ENCODE results near the gene LRRC73.
"Not testable (repeated sequence)": the region's sequence is repeated elsewhere in the genome, so short reads cannot be mapped to it uniquely, and the experiment has no call there.

LRRC73 gene

DNA sequence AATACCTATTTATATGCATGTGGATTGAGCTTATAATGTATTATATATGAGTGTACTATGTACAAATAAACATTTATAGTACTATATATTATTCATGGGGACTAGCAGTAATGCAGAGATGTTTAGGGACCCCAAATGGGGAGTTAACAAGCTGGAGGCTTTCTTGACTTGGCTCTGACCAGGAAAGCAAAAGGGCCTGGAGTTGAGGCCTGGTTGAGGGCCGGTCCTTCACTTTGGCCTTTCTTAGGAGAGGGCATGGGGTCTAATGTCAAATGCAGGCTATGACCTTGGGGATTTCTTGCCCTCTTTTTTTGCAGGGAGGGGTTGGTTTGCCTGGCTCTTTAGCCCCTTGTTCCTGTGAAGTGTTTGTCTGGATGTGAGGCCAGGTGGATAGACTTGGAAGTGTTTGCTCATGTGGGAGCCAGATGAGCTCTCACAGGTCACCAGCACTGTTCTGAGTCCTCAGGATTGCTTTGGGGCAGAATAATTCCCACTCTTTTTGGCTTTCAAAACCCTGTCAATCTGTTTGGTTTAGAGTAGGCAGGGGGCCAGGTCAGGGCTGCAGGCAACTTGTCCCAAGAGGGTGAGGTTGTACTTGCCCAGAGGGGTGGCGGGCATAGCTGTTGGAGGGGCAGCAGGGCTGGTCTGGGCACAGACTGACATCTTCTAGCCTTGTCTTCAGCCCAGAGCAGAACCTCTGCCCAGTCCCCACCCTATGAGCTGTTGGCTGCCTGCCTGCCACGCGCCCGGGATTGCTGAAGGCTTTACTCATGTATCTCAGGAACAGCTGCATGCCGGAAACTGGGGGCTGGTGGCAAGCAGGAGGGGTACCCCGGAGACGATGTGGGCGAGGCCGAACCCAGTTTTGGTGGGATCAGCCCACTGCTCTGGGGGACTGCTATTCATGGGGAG lies 18.1 kb downstream of the LRRC73 start:
- DNase-seq, result no peak

DNA sequence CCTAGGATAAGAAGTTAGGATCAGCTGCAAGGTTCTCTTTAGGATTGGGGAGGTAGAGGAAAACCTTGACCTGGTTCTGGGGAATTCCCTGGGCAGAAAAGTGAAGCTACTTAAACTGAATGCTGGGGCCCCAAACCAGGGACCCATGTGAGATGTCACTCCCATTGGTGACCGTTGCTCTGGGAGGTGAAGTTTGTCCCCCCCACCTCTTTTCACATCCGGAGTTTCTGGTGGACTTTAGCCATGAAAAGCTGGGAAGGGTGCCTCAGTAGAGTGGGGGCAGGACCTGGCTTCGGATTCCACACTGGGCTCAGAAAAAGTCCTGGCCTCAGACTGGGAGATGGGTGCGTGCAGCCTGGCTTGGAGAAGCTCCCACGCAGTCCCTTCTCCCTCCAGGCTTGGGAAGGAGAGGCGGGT lies 19.6 kb downstream of the LRRC73 start:
- DNase-seq, result no peak

DNA sequence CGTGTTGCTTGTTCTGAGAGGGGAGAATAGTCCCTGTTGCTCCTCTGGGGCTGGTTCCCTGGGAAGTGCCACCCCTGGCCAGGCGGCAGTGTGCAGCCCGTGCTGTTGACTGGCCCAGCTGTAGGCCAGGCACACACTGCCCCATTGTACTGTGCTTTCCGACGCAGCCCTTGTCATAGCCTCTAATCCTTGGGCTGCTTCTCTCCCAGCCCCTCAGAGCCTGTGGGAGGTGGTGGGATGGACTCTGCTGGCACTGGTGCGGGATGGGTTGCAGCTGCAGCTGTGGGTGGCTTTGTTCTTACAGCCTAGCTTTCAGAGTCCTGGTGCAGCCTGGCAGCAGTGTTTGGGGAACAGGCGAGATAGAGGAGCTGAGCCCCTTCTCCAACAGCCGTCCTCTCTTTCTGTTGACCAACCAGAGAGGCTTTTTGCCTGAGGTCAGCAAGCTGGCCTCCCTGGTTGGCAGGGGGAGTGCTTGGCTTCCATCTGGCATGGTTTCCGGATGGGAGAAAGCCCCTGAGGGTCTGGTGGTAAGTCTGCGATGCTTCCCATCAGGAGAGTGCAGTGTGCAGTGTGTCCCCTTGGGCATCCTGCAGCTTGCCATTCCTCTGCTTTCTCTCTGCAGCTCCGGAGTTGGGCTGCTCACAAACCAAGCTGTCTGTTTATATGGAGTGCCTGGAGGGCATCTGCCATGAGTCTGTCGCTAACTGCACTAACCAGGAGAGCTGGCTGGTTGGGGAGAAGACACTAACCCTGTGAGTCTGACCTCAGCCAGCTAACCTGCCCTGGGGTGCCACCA lies 20.7 kb downstream of the LRRC73 start:
- DNase-seq, result no peak

DNA sequence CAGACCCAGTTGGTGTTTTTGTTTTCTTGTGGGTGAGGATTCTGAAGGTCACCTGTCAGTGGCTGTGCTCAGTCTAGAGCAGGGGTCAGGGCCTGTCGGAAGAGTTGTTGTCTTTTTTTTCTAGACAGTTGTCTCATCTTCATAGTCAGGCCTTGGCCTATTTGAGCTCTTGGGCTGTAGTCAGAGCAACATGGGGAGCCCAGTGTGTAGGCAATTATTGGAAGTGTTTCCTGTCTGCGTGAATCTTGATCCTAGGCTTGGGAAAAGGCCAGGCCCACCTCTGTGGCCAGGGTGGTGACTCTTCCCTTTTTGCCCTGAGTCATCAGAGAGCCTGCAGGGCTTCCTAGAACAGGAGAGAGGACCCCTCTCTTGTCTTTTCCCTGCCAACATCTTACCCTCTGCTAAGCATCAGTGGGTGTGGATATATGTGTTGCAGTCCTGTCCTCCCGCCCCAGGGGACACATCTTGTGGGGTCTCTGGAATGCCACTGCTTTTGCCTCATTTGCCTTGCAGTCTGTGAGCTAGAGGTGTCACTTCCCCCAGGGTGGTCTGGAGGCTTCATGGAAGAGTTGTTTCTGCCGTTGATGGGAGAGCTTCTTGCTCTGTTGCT lies 21.4 kb downstream of the LRRC73 start:
- no peak for DNase-seq

DNA sequence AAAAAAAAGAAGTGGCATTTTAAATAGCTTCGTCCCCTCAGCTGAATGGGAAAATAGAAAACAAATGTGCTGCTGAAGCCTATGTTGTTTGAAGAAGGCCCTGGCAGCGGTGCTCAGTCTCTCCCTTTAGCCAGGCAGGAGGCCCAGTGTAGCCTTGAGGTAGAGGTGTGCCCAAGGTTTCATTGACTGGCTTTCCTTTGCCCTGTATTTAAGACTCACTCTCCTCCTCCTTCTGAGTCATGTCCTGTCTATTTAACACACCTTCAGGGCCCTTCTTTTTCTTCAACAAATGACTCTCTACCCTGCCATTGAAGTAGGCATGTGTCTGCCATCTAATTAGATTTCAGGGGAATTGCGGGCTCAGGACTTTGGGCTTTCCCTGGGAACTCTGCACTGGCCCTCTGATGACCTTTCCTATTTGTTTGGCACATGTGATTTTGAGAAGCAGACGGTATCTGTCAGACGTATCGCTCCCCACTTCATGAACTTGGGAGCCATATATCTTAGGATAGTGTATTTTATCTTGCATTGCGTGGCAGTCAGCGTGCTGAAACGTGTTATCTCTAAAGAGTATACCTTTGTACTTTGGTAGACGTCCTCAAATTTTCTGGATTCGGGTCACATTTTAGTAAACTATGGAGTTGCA lies 28.4 kb downstream of the LRRC73 start:
- no peak for DNase-seq

DNA sequence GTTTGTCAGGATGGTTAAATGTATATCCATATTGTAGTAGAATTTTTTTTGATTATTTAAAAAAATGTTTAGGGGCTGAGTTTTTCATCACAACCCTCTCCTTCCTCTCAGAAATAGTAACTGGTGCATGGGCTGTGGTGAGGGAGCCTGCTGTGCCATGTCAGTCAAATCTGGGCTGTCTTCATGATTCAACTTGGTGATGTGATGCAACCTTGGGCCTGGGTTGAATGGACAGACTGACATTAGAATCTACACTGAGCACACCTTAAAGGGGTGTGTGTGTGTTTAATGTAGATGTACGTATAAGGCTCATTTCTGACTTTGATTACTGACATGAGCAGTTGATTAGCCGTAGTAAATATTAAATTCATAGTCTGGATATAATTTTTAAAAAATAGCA lies 29.1 kb downstream of the LRRC73 start:
- no peak for DNase-seq

DNA sequence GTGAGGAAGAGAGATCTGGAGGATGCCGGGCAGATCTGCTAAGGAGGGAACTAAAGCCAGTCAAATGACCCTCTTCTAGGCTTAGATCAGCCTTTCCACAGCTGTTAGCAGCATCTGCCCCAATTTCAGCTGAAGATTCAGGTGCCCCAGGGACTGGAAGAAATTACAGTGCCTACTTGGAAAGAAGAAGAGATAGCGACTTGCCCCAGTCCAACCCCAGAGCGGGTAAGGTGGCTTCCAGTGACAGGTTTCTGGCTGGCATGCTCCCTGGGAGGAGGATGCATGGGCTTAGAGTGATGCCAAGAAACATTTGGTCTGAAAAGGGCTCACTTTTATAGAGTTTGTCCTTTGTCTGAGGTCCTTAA lies 32.2 kb downstream of the LRRC73 start:
- no peak for DNase-seq

DNA sequence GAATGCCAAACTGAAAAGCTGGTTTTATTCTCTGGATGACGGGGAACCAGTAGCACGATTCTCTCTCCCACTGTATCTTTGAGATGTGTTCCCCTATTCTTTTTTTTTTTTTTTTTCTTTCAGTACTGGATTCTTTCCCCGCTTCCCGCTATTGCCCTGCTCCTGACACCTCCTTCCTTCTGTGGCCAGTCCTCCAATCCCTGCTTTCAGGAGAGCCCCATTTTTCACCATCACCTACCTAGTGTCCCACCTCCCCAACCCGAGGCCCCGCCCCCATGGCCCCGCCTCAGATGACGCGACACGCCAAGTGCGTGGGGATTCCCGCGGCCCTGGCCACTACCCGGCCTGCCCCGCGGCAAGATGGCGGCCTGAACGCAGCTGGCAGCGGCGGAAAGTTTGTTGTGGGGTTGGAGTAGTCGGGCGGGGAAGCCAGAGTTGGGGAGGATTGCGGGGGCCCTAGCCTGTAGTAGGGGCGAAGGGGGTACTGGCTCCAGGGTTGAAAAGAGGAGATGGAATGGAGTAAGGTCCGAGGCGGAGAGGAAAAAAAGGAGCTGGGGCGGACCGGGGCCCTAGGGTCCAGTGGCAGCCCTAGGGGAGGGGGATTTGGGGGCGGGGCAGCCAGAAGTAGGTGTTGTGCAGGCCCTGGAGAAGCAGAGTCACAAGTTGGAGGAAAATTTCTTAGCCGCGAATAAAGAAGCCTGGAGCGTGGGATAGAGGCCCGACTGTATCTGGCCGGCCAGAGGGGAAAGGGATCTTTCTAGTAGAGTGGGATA lies 32.7 kb downstream of the LRRC73 start, which contains the start of gene TJAP1:
Gene TJAP1, plus strand, starts transcription at position 336 of the 773 bp plus-strand sequence. CDS start 21,432 bp downstream, outside the sequence.
- DNase-seq, result peak; percentile 88

DNA sequence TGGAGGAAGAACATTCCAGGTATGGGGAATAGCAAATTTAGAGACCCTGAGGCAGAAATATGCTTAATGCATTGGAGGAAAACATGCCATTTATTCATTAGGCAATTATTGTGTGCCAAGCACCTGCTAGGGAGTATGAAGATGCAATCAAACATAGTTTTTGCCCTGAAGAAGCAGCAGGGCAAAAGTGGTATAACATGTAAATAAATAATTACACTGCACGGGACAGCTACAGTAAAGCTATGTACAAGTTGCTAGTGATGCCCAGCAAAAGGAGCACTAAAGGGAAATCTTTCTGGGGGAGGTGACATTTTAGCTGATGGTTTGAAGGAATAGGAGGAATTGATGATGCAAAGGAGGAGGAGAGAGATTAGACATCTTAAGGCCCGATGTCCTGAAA lies 33.4 kb downstream of the LRRC73 start:
- no peak for DNase-seq

DNA sequence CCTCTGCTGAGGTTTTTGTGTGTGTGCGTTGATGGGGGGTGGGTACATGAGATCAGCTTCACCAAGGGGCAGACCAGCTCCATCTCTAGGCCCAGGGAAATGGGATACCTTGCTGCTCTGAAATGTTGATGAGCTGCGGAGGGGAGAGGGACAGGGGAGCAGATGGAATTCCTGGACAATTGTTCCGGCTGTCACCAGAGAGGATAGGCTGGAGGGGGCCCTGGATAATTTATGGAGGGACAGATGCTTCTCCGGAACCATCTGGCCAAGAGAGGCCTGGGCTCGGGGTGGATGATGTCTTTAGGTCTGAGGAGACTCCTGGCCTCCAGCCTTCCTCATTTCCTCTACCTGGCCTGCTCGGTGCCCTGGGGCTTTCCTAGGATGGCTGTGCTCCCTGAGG lies 34.6 kb downstream of the LRRC73 start:
- DNase-seq, result no peak

DNA sequence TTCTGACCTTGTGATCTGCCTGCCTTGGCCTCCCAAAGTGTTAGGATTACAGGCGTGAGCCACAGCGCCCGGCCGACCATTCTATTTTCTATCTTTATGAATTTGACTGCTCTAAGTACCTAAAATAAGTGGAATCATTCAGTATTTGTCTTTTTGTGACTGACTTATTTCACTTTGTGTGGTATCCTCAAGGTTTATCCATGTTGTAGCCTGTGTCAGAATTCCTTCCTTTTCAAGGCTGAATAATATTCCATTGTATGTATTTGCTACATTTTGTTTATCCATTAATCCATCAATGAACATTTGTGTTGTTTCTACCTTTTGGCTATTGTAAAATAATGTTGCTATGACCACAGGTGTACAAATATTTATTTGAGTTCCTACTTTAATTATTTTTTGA lies 37.6 kb downstream of the LRRC73 start:
- no peak for DNase-seq

DNA sequence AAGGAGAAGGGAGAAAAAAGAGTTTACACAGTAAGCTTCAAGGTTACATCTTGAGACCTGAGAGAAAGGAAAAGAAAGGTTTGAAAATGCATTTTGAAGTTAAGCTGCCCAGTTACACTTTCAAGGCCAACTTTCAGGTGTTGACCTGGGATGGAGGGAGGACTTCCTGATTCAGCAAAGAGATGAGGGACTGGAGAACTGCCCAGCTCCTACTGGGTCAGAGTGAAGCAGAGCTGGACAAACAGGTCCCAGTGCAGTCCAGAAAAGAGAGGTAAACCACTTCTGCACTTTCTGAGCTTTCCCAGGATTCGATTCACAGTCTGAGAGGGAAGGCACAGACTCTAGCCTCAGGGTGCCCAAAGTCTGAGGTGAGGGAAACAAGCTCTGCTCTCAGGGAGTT lies 38.7 kb downstream of the LRRC73 start:
- no peak for DNase-seq

DNA sequence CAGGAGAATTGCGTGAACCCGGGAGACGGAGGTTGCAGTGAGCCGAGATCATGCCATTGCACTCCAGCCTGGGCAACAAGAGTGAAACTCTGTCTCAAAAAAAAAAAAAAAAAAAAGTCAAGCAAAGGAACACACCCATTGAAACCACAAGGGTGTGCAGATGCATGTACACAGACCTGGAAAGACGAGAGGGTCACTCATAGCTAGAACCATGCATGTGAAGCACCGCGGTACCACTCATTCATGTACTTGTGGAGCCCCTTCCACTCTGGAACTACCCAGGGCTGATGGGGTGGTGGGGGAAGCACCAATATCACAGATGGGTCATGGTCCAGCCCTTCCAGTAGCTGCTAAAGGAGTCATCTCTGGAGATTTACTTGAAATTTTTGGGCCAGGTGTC lies 40.2 kb downstream of the LRRC73 start:
- no peak for DNase-seq

DNA sequence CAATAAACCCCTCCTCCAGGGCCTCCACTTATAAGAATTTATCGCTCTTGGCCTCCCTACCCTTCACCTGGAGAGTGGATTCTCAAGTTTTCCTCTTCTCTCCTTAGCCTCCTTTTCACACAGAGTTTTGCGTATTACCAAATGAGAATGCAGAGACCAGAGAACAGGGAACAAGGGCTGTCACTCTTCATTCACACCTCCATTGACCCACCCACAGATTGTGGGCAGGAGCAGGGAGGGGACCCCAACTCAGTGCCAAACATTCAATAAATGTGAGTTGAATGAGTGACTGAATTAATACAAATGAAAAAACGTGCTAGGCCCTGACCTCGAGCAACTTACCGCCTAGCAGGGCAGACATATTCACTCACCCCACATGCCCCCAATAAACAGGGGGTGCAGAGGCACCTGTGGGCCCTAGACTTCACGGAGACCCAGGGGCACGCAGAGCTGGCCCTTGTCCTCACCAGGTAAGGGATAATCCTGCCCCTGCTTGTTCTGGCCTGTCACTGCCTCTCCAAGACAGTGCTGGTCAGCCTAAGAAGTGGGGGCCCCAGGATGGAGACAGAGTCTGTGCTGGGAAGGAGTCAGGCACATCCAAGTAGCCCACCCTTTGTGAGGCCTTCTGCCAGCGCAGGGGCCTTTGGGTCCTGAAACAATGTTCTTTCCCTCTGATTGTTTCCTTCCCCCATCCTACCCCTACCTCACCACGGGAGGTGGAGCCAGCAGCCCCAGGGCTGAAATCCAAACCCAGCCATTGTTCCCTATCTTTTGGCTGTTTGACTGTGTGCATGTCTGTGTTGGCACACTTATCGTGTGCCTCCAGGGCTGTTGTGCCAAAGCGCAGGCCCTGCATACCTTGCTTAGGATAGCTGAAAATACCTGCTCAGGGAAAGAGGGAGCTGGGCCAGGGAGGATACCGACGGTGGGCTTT lies 41.1 kb downstream of the LRRC73 start:
- no peak for DNase-seq

DNA sequence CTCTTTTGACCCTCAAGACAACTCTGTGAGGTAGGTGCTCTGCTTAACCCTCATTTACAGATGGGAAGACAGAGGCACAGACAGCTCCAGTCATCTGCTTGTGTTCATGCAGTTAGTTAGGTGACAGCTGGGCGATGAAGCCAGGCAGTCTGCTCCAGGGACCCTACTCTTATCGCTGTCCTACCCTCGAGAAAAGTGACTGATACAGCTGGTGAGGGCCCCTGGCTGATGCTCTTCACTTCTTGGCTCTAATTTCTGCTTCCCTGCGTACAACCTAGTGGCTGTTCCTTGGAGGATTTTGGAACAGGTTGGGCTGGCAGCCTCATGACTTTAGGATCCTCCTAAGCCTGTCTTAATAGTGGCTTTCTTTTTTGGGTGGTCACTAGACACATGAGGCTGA lies 41.9 kb downstream of the LRRC73 start:
- DNase-seq, result no peak

DNA sequence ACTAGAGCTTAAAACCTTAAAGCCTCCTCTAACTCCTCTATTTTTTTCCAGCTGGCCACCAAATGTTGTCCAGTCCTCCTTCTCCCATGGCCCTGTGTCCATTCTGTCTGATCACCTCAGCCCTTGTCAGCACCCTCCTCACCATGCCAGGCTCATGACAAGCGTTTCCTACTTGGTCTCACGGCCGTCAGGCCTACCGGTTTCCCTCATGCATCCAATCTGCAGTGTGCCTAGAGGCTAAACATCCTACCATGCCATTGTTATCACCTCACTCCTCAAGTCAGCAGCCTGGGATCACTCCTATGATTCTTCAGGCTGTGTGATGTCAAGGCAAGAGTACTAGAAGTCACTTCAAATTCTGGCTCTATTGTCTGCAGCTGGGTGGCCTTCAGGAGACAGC lies 42.4 kb downstream of the LRRC73 start:
- DNase-seq, result no peak

DNA sequence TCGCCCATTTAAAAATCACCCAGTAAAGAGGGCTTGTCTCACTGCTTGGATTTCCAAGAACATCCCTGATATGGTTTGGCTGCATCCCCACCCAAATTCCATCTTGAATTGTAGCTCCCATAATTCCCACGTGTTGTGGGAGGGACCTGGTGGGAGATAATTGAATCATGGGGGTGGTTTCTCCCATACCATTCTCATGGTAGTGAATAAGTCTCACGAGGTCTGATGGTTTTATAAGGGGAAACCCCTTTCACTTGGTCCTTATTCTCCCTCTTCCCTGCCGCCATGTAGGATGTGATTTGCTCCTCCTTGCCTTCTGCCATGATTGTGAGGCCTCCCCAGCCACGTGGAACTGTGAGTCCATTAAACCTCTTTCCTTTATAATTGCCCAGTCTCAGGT lies 42.9 kb downstream of the LRRC73 start:
- not testable (repeated sequence) for DNase-seq

DNA sequence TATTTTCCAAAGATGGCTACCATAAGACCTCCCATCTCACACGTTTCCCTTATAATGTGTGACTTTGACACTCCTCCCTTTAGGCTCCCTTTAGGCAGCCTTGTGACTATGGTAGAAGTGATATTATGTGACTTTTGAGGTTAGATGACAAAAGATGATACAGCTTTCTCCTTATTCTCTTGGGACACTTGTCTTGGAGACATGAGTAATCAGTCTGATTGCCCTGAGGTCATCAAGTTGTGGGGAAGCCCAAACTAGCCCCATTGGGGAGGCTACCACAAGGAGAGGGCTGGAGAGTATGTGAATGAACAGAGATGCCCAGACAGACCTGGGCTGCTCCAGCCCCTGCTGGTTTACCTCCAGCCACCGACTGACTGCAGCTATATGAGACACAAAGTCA lies 44.2 kb downstream of the LRRC73 start:
- no peak for DNase-seq

DNA sequence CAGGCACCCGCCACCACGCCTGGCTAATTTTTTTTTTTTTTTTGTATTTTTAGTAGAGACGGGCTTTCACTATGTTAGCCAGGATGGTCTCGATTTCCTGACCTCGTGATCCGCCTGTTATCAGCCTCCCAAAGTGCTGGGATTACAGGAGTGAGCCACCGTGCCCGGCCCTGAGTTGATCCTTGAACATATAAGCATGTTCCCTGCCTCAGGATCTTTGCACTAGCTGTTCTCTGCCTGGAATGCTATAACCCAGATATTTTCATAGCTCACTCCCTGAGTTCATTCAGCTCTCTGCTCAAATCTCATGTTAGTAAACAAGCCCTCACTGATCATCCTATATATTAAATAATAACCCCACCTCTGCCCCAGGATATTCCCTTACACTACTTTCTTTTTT lies 45.8 kb downstream of the LRRC73 start:
- no peak for DNase-seq

DNA sequence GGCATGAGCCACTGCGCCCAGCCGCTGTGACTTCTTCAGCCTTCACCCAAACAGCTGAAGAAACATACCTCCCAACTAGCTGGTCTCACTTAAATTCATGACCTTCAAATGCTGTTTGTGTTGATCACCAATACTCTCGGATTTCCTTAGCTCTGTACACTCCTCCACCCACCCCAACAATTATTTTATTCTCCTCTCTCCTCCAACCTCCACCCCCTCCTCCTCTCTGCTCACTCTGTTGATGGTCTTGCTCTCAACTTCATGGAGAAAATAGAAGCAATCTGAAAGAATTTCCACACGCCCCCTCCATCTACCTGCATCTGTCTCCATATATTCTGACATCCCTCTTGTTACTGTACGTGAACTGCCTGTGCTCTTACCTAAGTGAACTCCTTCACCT lies 48.2 kb downstream of the LRRC73 start:
- DNase-seq, result no peak

DNA sequence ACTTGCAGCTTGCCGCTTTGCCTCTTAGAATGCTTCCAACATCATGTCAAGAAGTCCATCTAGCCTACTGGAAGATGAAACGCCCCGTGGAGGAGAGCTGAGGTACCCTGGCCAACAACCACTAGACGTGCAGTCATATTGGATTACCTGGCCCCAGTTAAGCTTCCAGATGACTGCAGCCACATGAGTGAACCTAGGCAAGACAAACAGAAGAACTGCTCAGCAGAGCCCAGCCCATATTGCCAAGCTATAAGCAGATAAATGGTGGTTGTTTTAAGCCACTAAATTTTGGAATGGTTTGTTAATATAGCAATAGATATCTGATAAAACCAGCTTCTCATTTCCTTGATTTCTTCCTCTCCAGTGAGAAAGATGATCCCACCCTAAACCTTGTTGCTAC lies 50.1 kb downstream of the LRRC73 start:
- DNase-seq, result no peak
